Measurements from ENCODE around the gene DNASE2. TPM values are rescaled to one million over a fixed set of nuclear protein-coding genes. Genes with fewer than 3 reads are reported as not detected.

The DNASE2 gene
- polyA plus RNA-seq, 1 donor = 10.9 TPM

GRCh38 chr19:12833418-12833737 is 47.9 kb downstream of the DNASE2 start:
- DNase-seq = no peak

GRCh38 chr19:12828494-12828893 is 52.8 kb downstream of the DNASE2 start:
- no peak for DNase-seq

- no peak for DNase-seq
These were observed 55.8 kb downstream of the DNASE2 start for GRCh38 chr19:12825254-12826131.

Other genes with a start within 250 kb of the DNASE2 start
- gene MAN2B1, start 214.7 kb downstream of the DNASE2 start, polyA plus RNA-seq (ENCODE audit: insufficient read length) = 35.6 TPM
- 12.3 TPM for gene WDR83, start 214.6 kb downstream of the DNASE2 start, polyA plus RNA-seq (ENCODE audit: insufficient read length)
- 73.4 TPM for gene DHPS, start 199.6 kb downstream of the DNASE2 start, polyA plus RNA-seq (ENCODE audit: insufficient read length)
- gene GNG14, start 193.5 kb downstream of the DNASE2 start, polyA plus RNA-seq (ENCODE audit: insufficient read length) = 0.65 TPM
- 5.2 TPM for gene FBXW9, start 184.8 kb downstream of the DNASE2 start, polyA plus RNA-seq (ENCODE audit: insufficient read length)
- gene TNPO2, start 157.5 kb downstream of the DNASE2 start, polyA plus RNA-seq (ENCODE audit: insufficient read length) = 60.9 TPM
- gene TRIR, start 146.8 kb downstream of the DNASE2 start, polyA plus RNA-seq (ENCODE audit: insufficient read length) = 191 TPM
- gene GET3, start 144.0 kb downstream of the DNASE2 start, polyA plus RNA-seq (ENCODE audit: insufficient read length) = 41.1 TPM
- 0.09 TPM for gene BEST2, start 129.7 kb downstream of the DNASE2 start, polyA plus RNA-seq (ENCODE audit: insufficient read length)
- gene HOOK2, start 105.9 kb downstream of the DNASE2 start, polyA plus RNA-seq (ENCODE audit: insufficient read length) = 30.2 TPM
- 36.5 TPM for gene JUNB, start 90.0 kb downstream of the DNASE2 start, polyA plus RNA-seq (ENCODE audit: insufficient read length)
- 169 TPM for gene PRDX2, start 79.6 kb downstream of the DNASE2 start, polyA plus RNA-seq (ENCODE audit: insufficient read length)
- gene THSD8, start 79.4 kb downstream of the DNASE2 start, polyA plus RNA-seq (ENCODE audit: insufficient read length) = 2.2 TPM
- 21.9 TPM for gene RNASEH2A, start 74.9 kb downstream of the DNASE2 start, polyA plus RNA-seq (ENCODE audit: insufficient read length)
- gene RTBDN, start 46.9 kb downstream of the DNASE2 start, polyA plus RNA-seq (ENCODE audit: insufficient read length) = not detected
- gene MAST1, start 42.9 kb downstream of the DNASE2 start, polyA plus RNA-seq (ENCODE audit: insufficient read length) = 0.27 TPM
- 0.88 TPM for gene KLF1, start 5.8 kb upstream of the DNASE2 start, polyA plus RNA-seq (ENCODE audit: insufficient read length)
- 30.4 TPM for gene GCDH, start 9.7 kb upstream of the DNASE2 start, polyA plus RNA-seq (ENCODE audit: insufficient read length)
- 3.3 TPM for gene SYCE2, start 37.8 kb upstream of the DNASE2 start, polyA plus RNA-seq (ENCODE audit: insufficient read length)
- 43.3 TPM for gene FARSA, start 52.3 kb upstream of the DNASE2 start, polyA plus RNA-seq (ENCODE audit: insufficient read length)
- 361 TPM for gene CALR, start 57.2 kb upstream of the DNASE2 start, polyA plus RNA-seq (ENCODE audit: insufficient read length)
- 156 TPM for gene RAD23A, start 64.4 kb upstream of the DNASE2 start, polyA plus RNA-seq (ENCODE audit: insufficient read length)
- 48.4 TPM for gene GADD45GIP1, start 75.8 kb upstream of the DNASE2 start, polyA plus RNA-seq (ENCODE audit: insufficient read length)
- gene DAND5, start 88.1 kb upstream of the DNASE2 start, polyA plus RNA-seq (ENCODE audit: insufficient read length) = 0.18 TPM
- 112 TPM for gene NFIX, start 114.0 kb upstream of the DNASE2 start, polyA plus RNA-seq (ENCODE audit: insufficient read length)
- gene LYL1, start 221.4 kb upstream of the DNASE2 start, polyA plus RNA-seq (ENCODE audit: insufficient read length) = 6.3 TPM
- gene TRMT1, start 235.3 kb upstream of the DNASE2 start, polyA plus RNA-seq (ENCODE audit: insufficient read length) = 25.6 TPM
- gene NACC1, start 236.8 kb upstream of the DNASE2 start, polyA plus RNA-seq (ENCODE audit: insufficient read length) = 23.4 TPM